ENCODE results near the gene LGALS4.
A peak's percentile ranks its signal among the peaks of the same experiment; 100 is the strongest.
"Not testable (repeated sequence)": the region's sequence is repeated elsewhere in the genome, so short reads cannot be mapped to it uniquely, and the experiment has no call there.

The LGALS4 gene

DNA sequence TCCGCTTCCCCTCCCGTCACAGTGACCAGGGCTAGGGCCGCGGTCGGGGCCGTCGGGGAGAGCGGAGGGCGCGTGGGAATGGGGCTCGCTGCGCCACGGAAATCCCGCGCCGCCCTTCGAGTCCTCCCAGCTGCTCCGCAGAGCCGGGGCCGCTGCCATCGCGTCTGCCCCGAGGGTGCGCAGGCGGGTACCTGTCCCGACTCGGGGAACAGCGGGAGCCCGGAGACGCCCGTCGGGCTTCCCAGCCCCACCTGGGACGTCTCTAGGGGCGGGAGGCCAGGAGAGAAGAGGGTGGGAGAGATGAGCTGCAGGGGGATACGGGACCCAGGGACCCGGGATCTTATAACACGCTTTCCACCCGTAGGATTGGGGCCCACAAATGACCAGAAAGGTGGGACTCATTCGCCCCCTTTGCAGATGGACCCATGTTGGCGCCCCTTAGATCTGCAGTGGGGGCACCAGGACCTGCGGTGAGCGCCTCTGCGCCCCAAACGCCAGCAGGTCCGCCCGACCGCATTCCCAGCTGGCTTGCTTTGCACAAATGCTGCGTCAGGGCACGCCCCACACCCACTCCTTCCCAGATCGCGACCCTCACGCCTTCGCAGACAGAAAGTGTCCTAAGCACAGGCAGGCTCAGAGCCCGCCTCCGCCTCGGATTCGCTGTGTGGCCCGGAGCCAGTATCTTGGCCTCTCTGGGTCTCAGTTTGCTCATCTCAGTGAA, 42.4 kb downstream of the LGALS4 start:
- not testable (repeated sequence) for DNase-seq (ENCODE audit: low spot score)

- DNase-seq (ENCODE audit: low spot score): peak; percentile 75
Measured at GRCh38 chr19:38769635-38770211, 43.0 kb downstream of the LGALS4 start.

DNA sequence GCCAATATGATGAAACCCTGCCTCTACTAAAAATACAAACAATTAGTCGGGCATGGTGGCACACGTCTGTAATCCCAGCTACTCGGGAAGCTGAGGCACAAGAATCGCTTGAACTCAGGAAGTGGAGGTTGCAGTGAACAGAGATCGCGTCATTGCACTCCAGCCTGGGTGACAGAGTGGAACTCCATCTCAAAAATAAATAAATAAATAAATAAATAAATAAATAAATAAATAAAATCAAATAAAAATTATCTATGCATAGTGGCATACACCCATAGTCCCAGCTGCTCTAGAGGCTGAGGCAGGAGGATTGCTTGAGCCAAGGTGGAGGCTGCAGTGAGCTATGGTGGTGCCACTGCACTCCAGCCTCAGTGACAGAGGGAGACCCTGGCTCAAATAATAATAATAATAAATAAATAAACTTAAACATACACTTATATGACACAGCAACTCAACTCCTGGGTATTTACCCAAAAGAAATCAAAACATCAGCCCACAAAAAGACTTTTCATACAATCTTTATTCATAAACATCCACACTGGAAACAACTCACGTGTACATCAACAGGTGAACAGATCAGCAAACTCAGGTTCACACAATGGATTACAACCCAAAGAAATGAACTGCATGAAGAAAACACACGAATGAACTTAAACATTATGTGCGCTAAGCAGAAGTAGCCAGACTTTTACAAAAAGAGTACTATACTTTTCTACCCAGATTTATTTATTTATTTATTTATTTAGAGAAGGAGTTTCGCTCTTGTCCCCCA, 46.3 kb downstream of the LGALS4 start:
- no peak for DNase-seq (ENCODE audit: low spot score)

DNA sequence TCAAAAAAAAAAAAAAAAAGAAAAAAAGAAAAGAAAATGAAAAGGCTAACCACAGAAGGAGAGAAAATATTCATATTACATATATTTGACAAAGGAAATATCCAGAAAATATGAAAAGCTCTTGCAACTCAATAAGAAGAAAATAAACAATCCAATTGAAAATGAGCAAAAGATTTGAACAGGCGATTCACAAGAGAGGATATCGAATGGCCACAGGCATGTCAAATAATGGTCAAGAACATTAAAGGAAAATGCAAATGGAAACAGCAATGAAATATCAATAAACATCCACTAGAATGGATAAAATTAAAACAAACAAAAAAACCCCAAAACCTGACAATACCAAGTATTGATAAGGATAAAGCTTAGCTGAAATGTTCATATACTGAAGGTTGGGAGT, 47.5 kb downstream of the LGALS4 start:
- DNase-seq (ENCODE audit: low spot score): no peak

GRCh38 chr19:38763795-38764220, 48.9 kb downstream of the LGALS4 start:
- DNase-seq (ENCODE audit: low spot score): no peak

- not testable (repeated sequence) for DNase-seq (ENCODE audit: low spot score)
Measured at GRCh38 chr19:38761884-38762389, 50.8 kb downstream of the LGALS4 start.

DNA sequence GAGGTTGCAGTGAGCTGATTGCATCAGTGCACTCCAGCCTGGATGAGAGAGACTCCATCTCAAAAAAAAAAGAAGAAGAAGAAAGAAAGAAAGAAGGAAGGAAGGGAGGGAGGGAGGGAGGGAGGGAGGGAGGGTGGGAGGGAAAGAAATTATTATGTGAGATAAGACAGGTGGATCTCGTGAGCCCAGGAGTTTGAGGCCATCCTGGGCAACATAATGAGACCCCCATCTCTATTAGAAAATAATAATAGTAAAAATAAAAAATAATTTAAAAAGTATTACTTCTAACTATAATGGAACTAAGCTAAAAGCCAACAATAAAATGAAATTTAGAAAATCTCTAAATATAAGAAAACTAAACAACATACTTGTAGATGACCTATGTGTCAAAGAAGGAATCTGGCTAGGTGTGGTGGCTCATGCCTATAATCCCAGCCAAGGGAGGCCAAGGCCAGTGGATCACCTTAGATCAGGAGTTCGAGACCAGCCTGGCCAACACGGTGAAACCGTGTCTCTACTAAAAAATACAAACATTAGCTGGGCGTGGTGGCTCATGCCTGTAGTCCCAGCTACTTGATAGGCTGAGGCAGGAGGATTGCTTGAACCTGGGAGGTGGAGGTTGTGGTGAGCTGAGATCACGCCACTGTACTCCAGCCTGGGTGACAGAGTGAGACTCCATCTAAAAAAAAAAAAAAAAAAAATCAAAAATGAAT, 51.8 kb downstream of the LGALS4 start:
- DNase-seq (ENCODE audit: low spot score): not testable (repeated sequence)

- no peak for DNase-seq (ENCODE audit: low spot score)
Measured at GRCh38 chr19:38759590-38760003, 53.1 kb downstream of the LGALS4 start.

DNA sequence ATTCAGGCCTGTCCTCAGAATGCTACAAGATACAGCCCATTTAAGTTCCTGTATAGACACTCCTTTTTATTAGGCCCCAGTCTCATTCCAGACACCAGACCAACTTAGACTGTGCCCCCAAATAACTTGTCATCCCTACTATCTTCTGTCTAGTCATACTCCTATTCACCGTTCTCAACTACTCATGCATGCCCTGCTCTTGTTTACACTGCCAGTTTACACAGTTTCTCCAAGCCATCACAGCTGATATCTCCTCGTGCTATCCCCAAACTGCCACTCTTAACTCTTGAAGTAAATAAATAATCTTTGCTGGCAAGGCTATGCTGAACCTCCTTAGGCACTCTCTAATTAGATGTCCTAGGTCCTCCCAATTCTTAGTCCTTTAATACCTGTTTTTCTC, 58.5 kb downstream of the LGALS4 start:
- not testable (repeated sequence) for DNase-seq (ENCODE audit: low spot score)

DNA sequence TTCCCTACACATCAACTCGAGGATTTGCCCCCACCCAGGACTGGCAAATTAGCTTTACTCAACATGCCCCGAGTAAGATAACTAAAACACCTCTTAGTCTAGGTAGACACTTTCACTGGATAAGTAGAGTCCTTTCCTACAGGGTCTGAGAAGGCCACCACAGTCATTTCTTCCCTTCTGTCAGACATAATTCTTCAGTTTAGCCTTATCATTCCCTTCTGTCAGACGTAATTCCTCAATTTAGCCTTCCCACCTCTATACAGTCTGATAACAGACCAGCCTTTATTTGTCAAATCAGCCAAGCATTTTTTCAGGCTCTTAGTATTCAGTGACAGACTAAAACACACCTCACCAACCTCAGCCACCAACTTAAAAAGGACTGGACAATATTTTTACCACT, 59.0 kb downstream of the LGALS4 start:
- not testable (repeated sequence) for DNase-seq (ENCODE audit: low spot score)
